H1 (cell line): ENCODE results near the gene INVS.
"Not testable (repeated sequence)": the region's sequence is repeated elsewhere in the genome, so short reads cannot be mapped to it uniquely, and the experiment has no call there.

Experiments
- CREB1 ChIP-seq: IDR thresholded peaks from 2 replicates; pipeline ENCODE4 v1.6.1; 2012; ENCODE audit warnings: inconsistent platforms
- EZH2 ChIP-seq: fragments of 200-600 bp; sonication (generic); IDR thresholded peaks from 2 replicates; pipeline ENCODE4 v1.7.1; 2012; ENCODE audit warnings: low read depth, mild to moderate bottlenecking, moderate library complexity, low read length, inconsistent platforms; ENCODE audit not compliant: severe bottlenecking
- JUND ChIP-seq: IDR thresholded peaks from 2 replicates; pipeline ENCODE4 v1.6.1; 2011; ENCODE audit warnings: mild to moderate bottlenecking, improper control_type of control experiment, low read length
- NRF1 ChIP-seq: IDR thresholded peaks from 2 replicates; pipeline ENCODE4 v1.6.1; 2011; ENCODE audit warnings: mild to moderate bottlenecking, low read depth, low read length, improper control_type of control experiment
- POLR2A ChIP-seq, 2 experiments: IDR thresholded peaks; 1 replicate in 1 of 2; 2 replicates in 1 of 2; pipeline ENCODE4 v1.6.1; 2011; ENCODE audit warnings: low read depth in 2 of 2, low read length in 2 of 2, mild to moderate bottlenecking in 2 of 2; ENCODE audit errors: control extremely low read depth in 1 of 2
- POLR2AphosphoS5 ChIP-seq: IDR thresholded peaks from 2 replicates; pipeline ENCODE4 v1.6.1; 2011; ENCODE audit warnings: low read depth, low read length
- RFX5 ChIP-seq: IDR thresholded peaks from 2 replicates; pipeline ENCODE4 v1.6.1; 2011; ENCODE audit warnings: low read depth, low read length, improper control_type of control experiment, borderline replicate concordance
- RXRA ChIP-seq: IDR thresholded peaks from 2 replicates; pipeline ENCODE4 v1.6.1; 2011; ENCODE audit warnings: low read depth, mild to moderate bottlenecking, low read length, moderate library complexity; ENCODE audit not compliant: insufficient read depth
- TEAD4 ChIP-seq: IDR thresholded peaks from 2 replicates; pipeline ENCODE4 v1.6.1; 2012; ENCODE audit warnings: low read depth, low read length, inconsistent platforms, mixed read lengths
- ZNF274 ChIP-seq: IDR thresholded peaks from 2 replicates; pipeline ENCODE4 v1.7.0; 2012; ENCODE audit warnings: low read length, borderline replicate concordance; ENCODE audit errors: extremely low read depth
- TF ChIP-seq, protein P1 (sequence below), 3 experiments: IDR thresholded peaks; 1 replicate in 2 of 3; 2 replicates in 1 of 3; pipeline versions ENCODE4 v1.5.1 to v1.6.1; 2011; ENCODE audit warnings: low read length in 3 of 3, mild to moderate bottlenecking in 3 of 3, inconsistent platforms in 2 of 3, low read depth in 1 of 3, moderate library complexity in 1 of 3; ENCODE audit not compliant: insufficient read depth in 1 of 3; ENCODE audit errors: control extremely low read depth in 1 of 3

DNA sequence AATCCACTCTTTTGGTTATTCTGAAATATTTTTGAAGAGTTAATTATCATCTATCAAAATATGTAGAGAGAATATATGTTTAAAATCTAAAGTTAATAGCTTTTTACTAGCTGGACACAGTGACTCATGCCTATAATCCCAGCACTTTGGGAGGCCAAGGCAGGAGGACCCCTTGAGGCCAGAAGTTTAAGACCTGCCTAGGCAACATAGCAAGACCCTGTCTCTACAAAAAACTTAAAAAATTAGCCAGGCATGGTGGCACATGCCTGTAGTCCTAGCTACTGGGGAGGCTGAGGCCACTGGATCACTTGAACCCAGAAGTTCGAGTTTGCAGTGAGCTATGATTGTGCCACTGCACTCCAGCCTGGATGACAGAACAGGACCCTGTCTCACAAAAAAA lies 36.4 kb upstream of the INVS start:
- TF ChIP-seq POLR2A (IDR thresholded peaks at IDR 0.05; ENCODE audit: control extremely low read depth in 1 of 2, low read depth in 2 of 2, low read length in 2 of 2); NRF1; TEAD4; POLR2AphosphoS5; EZH2; JUND; ZNF274; RFX5; CREB1; RXRA: not testable (repeated sequence)
- TF ChIP-seq, protein P1, sequence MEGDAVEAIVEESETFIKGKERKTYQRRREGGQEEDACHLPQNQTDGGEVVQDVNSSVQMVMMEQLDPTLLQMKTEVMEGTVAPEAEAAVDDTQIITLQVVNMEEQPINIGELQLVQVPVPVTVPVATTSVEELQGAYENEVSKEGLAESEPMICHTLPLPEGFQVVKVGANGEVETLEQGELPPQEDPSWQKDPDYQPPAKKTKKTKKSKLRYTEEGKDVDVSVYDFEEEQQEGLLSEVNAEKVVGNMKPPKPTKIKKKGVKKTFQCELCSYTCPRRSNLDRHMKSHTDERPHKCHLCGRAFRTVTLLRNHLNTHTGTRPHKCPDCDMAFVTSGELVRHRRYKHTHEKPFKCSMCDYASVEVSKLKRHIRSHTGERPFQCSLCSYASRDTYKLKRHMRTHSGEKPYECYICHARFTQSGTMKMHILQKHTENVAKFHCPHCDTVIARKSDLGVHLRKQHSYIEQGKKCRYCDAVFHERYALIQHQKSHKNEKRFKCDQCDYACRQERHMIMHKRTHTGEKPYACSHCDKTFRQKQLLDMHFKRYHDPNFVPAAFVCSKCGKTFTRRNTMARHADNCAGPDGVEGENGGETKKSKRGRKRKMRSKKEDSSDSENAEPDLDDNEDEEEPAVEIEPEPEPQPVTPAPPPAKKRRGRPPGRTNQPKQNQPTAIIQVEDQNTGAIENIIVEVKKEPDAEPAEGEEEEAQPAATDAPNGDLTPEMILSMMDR (IDR thresholded peaks at IDR 0.05; ENCODE audit: control extremely low read depth in 1 of 3, insufficient read depth in 1 of 3, low read depth in 1 of 3, low read length in 3 of 3): not testable (repeated sequence)
